GM12891 (cell line): ENCODE results near the gene TCF21.

Source experiments
- PAX5 ChIP-seq: IDR thresholded peaks from 2 replicates; pipeline ENCODE4 v1.6.1; 2011; ENCODE audit warnings: low read length, moderate library complexity, mild to moderate bottlenecking; ENCODE audit not compliant: insufficient read depth, severe bottlenecking
- POLR2A ChIP-seq: IDR thresholded peaks from 2 replicates; pipeline ENCODE4 v1.6.1; 2011; ENCODE audit warnings: low read depth, low read length, control low read depth
- POLR2AphosphoS5 ChIP-seq: IDR thresholded peaks from 2 replicates; pipeline ENCODE4 v1.6.1; 2011; ENCODE audit warnings: low read depth, low read length, control low read depth

DNA sequence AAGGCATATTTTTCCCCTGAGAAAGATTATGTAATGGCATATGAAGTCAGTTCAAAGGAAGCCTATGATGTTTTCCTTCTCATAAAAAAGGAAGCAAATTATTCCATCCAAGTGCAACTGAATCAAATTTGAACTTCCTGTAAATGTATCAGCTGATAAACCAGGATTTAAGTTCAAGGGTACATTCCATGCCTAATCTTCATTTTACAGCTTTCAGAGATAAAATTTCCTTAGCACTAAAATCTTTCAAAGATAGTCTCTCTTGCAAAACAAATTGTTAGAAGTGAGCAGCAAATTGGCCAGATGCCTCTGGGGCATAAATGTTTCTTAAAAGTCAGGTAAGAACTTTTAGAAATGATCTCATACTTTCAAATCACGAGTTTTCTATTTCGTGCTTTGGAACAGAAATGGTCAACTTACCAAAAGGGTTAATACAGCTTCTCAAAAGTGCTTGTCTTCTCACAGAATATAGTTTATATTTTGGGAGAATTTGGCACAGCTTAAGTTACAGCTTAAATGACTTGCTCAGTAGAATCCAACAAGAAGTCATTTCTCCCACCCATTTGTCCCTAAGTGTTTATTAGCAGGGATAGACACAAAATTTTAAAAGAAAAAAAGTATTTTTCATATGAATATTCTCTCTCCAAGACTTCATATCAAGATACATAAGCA, 2.7 kb upstream of the TCF21 start:
- no peak for TF ChIP-seq POLR2AphosphoS5
- TF ChIP-seq PAX5 = no peak
- no peak for TF ChIP-seq POLR2A
